ENCODE data around the gene FBXL20. TPM values are rescaled to one million over a fixed set of nuclear protein-coding genes. Genes with fewer than 3 reads are reported as not detected.

Gene FBXL20
- total RNA-seq, 1 experiment from 2014 or later = 6.8 TPM

DNA sequence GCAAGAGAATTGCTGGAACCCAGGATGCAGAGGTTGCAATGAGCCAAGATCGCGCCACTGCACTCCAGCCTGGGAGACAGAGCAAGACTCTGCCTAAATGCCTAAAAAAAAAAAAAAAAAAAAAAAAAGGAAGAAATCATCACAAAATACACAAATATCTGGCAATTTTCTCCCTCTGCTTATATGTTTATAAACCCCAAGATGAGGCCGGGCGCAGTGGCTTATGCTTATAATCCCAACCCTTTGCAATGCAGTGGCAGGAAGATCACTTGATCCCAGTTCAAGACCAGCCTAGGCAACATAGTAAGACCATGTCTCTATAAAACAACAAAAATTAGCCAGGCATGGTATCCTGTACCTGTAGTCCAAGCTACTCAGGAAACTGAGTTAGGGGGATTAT, 28.2 kb upstream of the FBXL20 start:
- POLR2A ChIA-PET (ENCODE audit: low non-redundant PET) = no interaction called here
- peaks cover 25% of the 10 kb centered on the region for H3K36me3 ChIP-seq (ENCODE audit: insufficient read depth, low read length, poor library complexity, severe bottlenecking)

DNA sequence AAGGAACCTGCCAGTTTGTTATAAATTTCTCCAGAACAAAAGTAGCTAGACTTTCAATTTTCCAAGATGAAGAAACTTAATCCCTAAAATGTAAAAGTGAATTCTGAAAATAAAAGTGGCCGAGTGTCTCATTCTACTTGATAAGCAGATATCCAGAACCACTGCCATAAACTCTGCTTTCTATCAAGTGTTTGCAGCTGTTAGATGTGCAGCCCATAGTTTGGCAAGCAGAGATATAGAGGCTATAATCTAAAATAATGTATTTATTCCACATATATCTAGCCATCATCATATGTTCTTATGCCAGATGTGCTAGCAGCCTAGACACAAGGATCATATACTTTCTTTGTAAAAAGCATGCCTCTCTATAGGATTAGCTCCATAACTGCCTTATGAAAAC, 14.7 kb upstream of the FBXL20 start:
- POLR2A ChIA-PET (ENCODE audit: low non-redundant PET) = no interaction called here
- no peaks in the 10 kb centered on the region for H3K9me3 ChIP-seq (ENCODE audit: low read depth, low read length, poor library complexity, severe bottlenecking)
- no peak overlapping the region for H3K4me3 ChIP-seq (ENCODE audit: low read depth, low read length, poor library complexity, severe bottlenecking)
- no peak for DNase-seq (ENCODE audit: low spot score)
- H3K36me3 ChIP-seq (ENCODE audit: insufficient read depth, low read length, poor library complexity, severe bottlenecking) = peaks cover 27% of the 10 kb centered on the region
- CTCF ChIA-PET = no interaction called here
- BruUV-seq (replicated peaks) = no TSS peak
- no peaks in the 10 kb centered on the region for H3K27me3 ChIP-seq (replicated peaks; ENCODE audit: insufficient read depth, low read depth, low read length, poor library complexity)
- H3K4me1 ChIP-seq (ENCODE audit: insufficient read depth, low read length, poor library complexity, severe bottlenecking) = no peaks in the 10 kb centered on the region
- TF ChIP-seq, protein P1, sequence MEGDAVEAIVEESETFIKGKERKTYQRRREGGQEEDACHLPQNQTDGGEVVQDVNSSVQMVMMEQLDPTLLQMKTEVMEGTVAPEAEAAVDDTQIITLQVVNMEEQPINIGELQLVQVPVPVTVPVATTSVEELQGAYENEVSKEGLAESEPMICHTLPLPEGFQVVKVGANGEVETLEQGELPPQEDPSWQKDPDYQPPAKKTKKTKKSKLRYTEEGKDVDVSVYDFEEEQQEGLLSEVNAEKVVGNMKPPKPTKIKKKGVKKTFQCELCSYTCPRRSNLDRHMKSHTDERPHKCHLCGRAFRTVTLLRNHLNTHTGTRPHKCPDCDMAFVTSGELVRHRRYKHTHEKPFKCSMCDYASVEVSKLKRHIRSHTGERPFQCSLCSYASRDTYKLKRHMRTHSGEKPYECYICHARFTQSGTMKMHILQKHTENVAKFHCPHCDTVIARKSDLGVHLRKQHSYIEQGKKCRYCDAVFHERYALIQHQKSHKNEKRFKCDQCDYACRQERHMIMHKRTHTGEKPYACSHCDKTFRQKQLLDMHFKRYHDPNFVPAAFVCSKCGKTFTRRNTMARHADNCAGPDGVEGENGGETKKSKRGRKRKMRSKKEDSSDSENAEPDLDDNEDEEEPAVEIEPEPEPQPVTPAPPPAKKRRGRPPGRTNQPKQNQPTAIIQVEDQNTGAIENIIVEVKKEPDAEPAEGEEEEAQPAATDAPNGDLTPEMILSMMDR (conservative IDR thresholded peaks at IDR 0.05; ENCODE audit: low read depth, low read length) = no peak
- no peak for TF ChIP-seq EZH2 (IDR thresholded peaks at IDR 0.05; ENCODE audit: borderline replicate concordance, low read depth, low read length, poor library complexity, severe bottlenecking)
- H3K27ac ChIP-seq (ENCODE audit: low read depth, low read length, poor library complexity, severe bottlenecking) = no peak overlapping the region
- intact Hi-C loops (cut with micrococcal nuclease; ENCODE audit: unreplicated experiment) = no loop called here

More for the DNA sequence above, 28.2 kb upstream of the FBXL20 start:
- no peaks in the 10 kb centered on the region for H3K27me3 ChIP-seq (replicated peaks; ENCODE audit: insufficient read depth, low read depth, low read length, poor library complexity)
- no peaks in the 10 kb centered on the region for H3K4me1 ChIP-seq (ENCODE audit: insufficient read depth, low read length, poor library complexity, severe bottlenecking)
- H3K27ac ChIP-seq (ENCODE audit: low read depth, low read length, poor library complexity, severe bottlenecking) = no peak overlapping the region
- TF ChIP-seq, protein P1 (conservative IDR thresholded peaks at IDR 0.05; ENCODE audit: low read depth, low read length) = no peak
- no peak for TF ChIP-seq EZH2 (IDR thresholded peaks at IDR 0.05; ENCODE audit: borderline replicate concordance, low read depth, low read length, poor library complexity, severe bottlenecking)
- no peaks in the 10 kb centered on the region for H3K9me3 ChIP-seq (ENCODE audit: low read depth, low read length, poor library complexity, severe bottlenecking)
- intact Hi-C loops (cut with micrococcal nuclease; ENCODE audit: unreplicated experiment) = no loop called here
- no TSS peak for BruUV-seq (replicated peaks)
- H3K4me3 ChIP-seq (ENCODE audit: low read depth, low read length, poor library complexity, severe bottlenecking) = no peak overlapping the region
- DNase-seq (ENCODE audit: low spot score) = no peak
- CTCF ChIA-PET = no interaction called here

DNA sequence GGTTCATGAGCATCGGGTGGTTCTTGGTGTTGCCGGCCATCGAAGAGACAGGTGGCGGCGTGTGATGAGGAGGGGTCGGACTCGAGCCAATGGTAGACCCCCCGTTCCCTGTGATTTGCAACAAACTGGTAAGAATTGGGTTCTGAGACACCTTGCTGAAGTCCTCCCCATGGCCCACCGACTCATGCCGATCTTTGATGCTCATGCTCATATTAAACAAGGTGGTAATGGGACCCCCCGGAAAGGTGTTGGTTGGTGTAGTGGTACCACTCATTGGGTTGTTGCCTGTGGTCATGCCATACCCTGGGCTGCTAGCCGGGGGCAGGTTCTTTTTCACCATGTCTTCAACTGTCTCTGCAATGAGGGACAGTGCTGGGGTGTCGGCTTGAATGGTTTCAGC, 8.9 kb upstream of the FBXL20 start:
- H3K27ac ChIP-seq (ENCODE audit: low read depth, low read length, poor library complexity, severe bottlenecking) = no peak overlapping the region
- no peak for TF ChIP-seq EZH2 (IDR thresholded peaks at IDR 0.05; ENCODE audit: borderline replicate concordance, low read depth, low read length, poor library complexity, severe bottlenecking)
- TF ChIP-seq, protein P1 (conservative IDR thresholded peaks at IDR 0.05; ENCODE audit: low read depth, low read length) = no peak
- intact Hi-C loops (cut with micrococcal nuclease; ENCODE audit: unreplicated experiment) = no loop called here
- H3K4me3 ChIP-seq (ENCODE audit: low read depth, low read length, poor library complexity, severe bottlenecking) = no peak overlapping the region
- no peak for DNase-seq (ENCODE audit: low spot score)
- ChIA-PET POLR2A (ENCODE audit: low non-redundant PET) (no interaction called here), CTCF (no interaction called here)
- peaks cover 39% of the 10 kb centered on the region for H3K36me3 ChIP-seq (ENCODE audit: insufficient read depth, low read length, poor library complexity, severe bottlenecking)
- BruUV-seq (replicated peaks) = no TSS peak
- no peaks in the 10 kb centered on the region for H3K9me3 ChIP-seq (ENCODE audit: low read depth, low read length, poor library complexity, severe bottlenecking)
- no peaks in the 10 kb centered on the region for H3K4me1 ChIP-seq (ENCODE audit: insufficient read depth, low read length, poor library complexity, severe bottlenecking)
- no peaks in the 10 kb centered on the region for H3K27me3 ChIP-seq (replicated peaks; ENCODE audit: insufficient read depth, low read depth, low read length, poor library complexity)

All from A673 (cell line).